ENCODE data around the gene ERICH6.

The ERICH6 gene

GRCh38 chr3:150703756-150704344 is at the start of gene ERICH6:
TSS of gene ERICH6 (minus strand) at chr3:150703920. CDS start at chr3:150703898, 22 bp downstream.
- peak; percentile 90 for DNase-seq

GRCh38 chr3:150751781-150752263 is 48.1 kb upstream of the ERICH6 start:
- DNase-seq: no peak

DNA sequence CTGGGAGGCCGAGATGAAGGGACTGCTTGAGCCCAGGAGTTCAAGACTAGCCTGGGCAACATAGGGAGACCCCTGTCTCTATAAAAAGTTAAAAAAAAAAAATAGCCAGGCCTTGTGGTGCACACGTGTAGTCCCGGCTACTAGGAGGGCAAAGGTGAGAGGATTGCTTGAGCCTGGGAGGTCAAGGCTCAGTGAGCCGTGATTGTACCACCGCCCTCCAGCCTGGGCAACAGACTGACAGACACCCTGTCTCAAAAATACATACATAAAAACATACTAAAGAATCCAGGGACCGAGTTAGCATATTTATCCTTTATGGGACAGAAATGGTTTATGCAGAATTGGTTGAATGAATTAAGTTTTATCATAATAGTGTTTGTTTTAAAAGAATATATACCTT is 45.5 kb upstream of the ERICH6 start:
- DNase-seq: no peak

DNA sequence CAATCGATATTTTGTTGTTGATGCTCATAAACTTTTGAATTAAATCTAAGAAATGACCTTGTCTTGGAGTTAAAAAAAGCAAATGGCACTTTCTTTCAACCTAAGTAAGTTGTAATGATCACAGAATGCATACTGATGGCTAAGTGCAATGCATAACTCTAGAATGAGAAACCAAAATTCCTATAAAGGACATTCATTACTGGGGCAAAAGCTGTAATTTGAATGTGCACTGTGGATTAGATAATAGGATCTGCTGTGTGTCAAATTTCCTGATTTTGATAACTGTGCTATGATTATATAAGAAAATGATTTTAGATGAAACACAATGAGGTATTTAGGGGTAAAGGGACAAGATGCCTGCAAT is 44.9 kb upstream of the ERICH6 start:
- DNase-seq: no peak

- no peak for DNase-seq
These were observed 44.4 kb upstream of the ERICH6 start for GRCh38 chr3:150747886-150748683.

DNA sequence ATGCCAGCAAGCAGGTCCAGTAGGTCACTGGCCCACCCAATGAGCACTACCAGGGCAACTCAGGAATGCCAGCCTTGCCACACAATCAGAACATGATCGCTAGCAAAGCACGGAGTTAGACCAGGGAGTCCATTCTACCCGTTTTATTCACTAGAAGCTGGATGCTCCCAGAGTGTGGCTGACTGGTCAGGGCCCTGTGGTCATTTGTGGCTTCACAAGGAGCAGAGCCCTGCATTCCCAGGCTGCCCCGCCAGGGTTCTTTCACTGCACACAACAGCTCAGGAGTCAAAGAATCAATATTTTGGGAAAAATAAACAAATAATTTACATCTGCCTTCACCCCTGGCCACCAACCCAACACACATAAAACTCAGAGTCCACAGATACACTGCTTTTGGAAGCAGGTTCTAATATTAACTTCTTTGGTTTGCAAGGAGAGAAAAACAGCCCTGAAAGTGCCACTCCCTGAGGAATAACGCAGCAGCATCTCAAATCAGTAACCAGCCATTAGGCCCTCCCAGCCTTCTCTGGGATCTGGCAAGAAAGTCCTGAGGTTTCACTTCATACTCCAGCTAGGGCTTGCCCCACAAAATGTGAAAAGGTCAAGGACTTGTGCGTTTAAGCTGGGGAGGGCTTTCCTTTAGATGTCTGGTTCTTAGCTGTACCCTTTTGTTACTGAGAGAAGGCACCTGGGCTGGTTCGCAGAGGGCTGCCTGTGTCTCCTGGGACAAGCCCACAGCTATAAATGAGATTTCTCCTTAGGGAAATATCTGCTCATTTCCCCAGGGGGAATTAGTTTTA is 43.3 kb upstream of the ERICH6 start:
- no peak for DNase-seq

- DNase-seq: no peak
These were observed 42.1 kb upstream of the ERICH6 start for GRCh38 chr3:150745832-150746231.

GRCh38 chr3:150744919-150745211 is 41.1 kb upstream of the ERICH6 start:
- no peak for DNase-seq

DNA sequence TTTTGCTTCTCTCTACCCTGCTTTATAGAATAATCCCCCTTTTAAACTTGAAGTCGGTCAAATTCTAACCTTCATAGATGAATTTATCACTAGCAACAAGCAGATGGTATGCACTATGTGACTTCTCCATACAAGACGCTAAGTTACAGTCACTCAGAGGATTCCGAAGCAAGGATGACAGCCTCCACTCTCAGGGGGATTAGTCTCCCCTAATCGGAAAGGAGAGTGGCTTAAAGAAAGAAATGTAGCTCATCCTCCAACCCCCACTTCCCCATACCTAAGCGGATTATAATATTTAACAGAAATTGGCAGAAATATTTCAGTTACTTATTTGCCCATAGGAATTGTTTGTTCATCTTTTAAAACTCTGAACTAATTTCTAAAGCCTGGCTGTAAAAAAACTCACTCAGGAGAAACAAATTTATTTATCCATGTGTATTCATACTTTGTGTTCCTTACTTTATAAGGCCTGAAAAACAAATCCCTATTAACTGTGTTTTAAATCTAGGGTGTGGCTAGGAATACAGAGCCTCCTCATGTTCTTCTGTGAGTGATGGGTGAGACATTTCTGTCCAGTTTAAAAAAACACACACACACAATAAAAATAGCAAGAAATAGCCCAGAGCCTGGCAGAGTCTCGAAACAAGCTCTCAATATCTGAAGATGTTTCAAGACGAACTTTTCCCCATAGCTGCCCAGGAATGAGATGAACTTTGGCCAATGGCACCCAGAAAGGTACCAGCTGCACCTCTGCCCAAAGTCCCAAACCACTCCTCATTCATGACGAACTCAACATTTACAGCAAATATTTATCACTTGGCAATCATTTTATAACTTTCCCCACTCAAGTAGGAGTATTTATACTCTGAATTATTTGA is 40.6 kb upstream of the ERICH6 start:
- DNase-seq: no peak

GRCh38 chr3:150743508-150743907 is 39.8 kb upstream of the ERICH6 start:
- no peak for DNase-seq

GRCh38 chr3:150742679-150743078 is 39.0 kb upstream of the ERICH6 start:
- no peak for DNase-seq

DNA sequence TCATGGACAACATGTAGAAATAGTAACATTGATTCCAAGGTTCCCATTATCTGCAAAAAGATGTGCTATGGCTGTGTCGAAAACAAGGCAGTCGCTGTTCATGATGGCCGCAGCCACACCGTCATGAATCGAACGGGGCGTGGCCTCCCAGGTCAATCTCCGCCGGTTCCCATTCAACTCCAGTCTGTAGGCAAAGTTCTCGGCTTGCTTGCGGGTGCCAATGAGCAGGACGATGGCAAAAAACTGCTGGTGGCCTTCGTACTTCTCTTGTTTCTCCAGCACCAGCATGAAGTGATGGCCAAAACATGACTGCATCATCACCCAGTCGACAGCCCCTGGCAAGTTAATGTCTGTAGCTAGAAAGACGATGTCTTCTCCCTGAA is 38.4 kb upstream of the ERICH6 start:
- DNase-seq: no peak

- no peak for DNase-seq
These were observed 37.9 kb upstream of the ERICH6 start for GRCh38 chr3:150741497-150742140.

- peak; percentile 63 for DNase-seq
These were observed 37.2 kb upstream of the ERICH6 start for GRCh38 chr3:150740733-150741496.

DNA sequence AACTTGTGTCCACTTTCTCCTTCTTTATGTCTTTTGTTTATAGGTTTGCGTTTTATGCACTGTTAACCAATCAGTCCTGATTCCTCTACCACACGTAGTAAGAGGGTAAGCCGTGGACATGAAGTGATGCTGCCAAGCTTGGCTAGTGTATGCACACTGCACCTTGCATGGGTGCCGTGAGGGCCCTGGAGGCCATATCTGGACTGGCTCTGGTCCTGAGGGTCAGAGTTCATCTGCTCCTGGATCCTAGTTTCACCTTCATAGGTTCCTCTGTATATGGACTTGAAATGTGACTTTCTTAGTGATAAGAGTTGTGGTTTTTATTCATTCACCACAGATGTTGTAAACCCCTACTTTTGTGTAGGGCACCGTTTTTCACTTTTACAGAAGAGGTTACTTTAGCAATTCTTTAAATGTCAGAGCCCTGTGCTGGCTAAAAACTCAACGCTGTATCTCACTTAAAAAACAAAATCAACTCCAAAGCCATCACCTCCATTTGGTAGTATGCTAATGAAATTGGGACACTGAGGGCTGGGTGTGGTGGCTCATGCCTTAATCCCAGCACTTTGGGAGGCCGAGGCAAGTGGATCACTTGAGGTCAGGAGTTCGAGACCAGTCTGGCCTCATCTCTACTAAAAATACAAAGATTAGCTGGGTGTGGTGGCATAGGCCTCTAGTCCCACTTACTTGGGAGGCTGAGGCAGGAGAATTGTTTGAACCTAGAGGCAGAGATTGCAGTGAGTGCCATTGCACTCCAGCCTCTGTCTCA is 36.3 kb upstream of the ERICH6 start:
- DNase-seq: peak; percentile 58

DNA sequence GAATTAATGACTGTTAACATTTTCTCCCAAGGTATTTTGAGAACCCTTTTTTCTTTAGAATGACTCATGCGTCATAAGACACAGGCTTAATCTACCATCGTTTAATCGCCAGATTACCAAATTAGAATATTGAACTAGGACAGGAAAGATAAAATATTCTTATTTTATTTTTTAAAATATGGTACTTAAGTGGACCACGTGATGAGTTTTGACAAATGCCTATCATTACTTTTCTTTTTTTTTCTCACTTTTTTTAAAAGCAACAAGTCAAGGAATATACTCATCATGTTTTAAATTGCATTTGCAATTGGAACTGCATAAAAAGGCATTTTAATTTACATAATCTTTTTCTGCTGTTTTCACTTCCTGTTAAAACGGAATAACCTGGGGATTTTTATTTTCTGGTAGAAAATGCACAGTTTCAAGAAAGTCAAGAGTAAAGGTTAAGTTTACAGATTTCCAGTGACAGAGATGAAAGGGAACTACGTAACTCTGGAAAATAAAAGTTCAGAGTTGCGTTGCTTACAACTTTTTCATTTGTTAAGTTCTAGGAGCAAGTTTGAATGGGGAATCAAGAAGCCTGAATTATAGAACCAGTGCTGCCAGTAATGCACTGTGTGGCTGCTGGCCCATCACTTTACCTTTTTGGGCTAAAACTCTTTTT is 35.6 kb upstream of the ERICH6 start:
- DNase-seq: no peak

DNA sequence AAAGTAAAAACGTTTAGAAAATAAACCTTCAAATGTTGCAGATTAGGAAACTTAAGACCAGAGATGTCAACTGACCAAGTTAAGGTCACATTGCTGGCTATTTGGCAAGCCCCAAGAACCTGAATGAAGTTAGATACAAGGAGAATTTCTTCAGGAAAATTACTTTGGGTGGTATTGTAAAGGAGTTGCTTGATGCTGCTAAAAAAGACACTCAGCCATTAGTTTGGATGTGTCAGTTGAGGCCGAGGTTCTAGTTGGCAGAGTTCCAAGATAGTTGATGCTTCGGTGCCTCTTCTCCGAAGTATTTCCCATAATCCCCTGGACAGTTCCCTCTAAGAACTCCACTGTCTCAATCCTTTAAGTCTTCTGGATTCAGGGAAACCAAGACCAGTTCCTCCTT is 35.0 kb upstream of the ERICH6 start:
- no peak for DNase-seq

GRCh38 chr3:150737874-150738679 is 34.4 kb upstream of the ERICH6 start:
- peak; percentile 74 for DNase-seq

All from stimulated activated CD8-positive, alpha-beta memory T cell treated with anti-CD3 and anti-CD28 coated beads, Interleukin-4, amount 100 ng/mL, for 48 hours (primary cell).